Right atrium auricular region (tissue), 2 donors: ENCODE data around the gene RASAL1. TPM values are rescaled to one million over a fixed set of nuclear protein-coding genes. Genes with fewer than 3 reads are reported as not detected.
"Not testable (repeated sequence)": the region's sequence is repeated elsewhere in the genome, so short reads cannot be mapped to it uniquely, and the experiment has no call there.

Source experiments
- DNase-seq: peaks from one replicate; pipeline ENCODE4 v3.0.0-alpha.2; 2019; ENCODE audit warnings: low spot score
- H3K27ac ChIP-seq, 2 donors: fragments of 200-600 bp; sonication (generic); 1 replicate in 1 of 2; 2 replicates in 1 of 2; pipeline ENCODE4 v1.5.1; 2016 to 2019
- H3K27me3 ChIP-seq, 2 donors: fragments of 200-600 bp; sonication (generic); one replicate each; pipeline versions ENCODE4 v1.5.1 to v1.6.0; 2017 to 2019
- H3K36me3 ChIP-seq: fragments of 200-600 bp; sonication (generic); one replicate; pipeline ENCODE4 v1.5.1; 2016
- H3K4me1 ChIP-seq, 2 donors: fragments of 200-600 bp; sonication (generic); one replicate each; pipeline versions ENCODE4 v1.5.1 to v1.6.0; 2017 to 2019
- H3K4me3 ChIP-seq, 2 donors: fragments of 200-600 bp; sonication (generic); 1 replicate in 1 of 2; 2 replicates in 1 of 2; pipeline ENCODE4 v1.5.1; 2017 to 2019; ENCODE audit warnings: mild to moderate bottlenecking in 1 of 2, moderate library complexity in 1 of 2
- H3K9me3 ChIP-seq, 2 donors: fragments of 200-600 bp; sonication (generic); one replicate each; pipeline ENCODE4 v1.5.1; 2019
- total RNA-seq, 2 donors: library from RNA; depleted of rRNA; stranded (reverse); fragments of >200 nt; gene quantifications; one replicate each; pipeline ENCODE4 v1.1.0, GENCODE V29; 2016
- TF ChIP-seq, protein P1 (sequence below), 2 donors: fragments of 200-600 bp; sonication (generic); IDR thresholded peaks; one replicate each; pipeline ENCODE4 v1.5.1; 2019; ENCODE audit warnings: antibody characterized with exemption in 2 of 2

The RASAL1 gene
- total RNA-seq, 2 donors from 2014 or later = not detected

DNA sequence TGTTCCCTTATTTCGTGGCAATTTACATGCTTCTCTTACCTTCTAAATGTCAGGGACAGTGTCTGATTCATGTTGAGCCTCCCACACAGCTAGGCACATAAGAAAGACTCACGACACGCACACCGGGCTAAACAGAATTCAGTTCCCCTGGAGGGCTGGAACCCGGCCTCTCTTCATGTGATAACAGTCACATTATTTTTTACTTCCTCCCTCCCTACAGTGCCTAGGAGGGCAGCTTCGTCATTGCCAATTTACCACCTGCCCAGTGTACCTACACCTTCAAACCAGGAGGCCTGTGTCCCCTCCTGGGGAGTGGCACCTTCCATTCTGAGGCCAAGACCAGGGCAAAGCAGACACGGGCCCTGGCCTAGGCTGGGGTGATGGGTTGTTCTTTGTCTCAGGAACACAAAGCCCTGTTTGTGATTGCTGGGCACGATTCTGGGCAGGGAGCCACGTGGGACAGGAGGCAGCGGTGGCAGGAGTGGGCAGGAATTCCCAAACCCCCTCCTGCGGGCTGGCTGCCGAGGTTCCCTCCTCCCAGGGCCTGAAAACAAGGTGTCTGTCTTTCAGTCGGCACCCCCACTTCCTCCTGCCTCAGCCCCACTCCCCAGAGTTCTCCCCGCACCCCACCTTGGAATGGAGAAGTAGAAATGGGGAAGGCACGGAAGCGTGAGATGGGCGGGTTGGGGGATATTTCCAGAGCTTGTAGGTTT lies 6.8 kb upstream of the RASAL1 start:
- TF ChIP-seq, protein P1, sequence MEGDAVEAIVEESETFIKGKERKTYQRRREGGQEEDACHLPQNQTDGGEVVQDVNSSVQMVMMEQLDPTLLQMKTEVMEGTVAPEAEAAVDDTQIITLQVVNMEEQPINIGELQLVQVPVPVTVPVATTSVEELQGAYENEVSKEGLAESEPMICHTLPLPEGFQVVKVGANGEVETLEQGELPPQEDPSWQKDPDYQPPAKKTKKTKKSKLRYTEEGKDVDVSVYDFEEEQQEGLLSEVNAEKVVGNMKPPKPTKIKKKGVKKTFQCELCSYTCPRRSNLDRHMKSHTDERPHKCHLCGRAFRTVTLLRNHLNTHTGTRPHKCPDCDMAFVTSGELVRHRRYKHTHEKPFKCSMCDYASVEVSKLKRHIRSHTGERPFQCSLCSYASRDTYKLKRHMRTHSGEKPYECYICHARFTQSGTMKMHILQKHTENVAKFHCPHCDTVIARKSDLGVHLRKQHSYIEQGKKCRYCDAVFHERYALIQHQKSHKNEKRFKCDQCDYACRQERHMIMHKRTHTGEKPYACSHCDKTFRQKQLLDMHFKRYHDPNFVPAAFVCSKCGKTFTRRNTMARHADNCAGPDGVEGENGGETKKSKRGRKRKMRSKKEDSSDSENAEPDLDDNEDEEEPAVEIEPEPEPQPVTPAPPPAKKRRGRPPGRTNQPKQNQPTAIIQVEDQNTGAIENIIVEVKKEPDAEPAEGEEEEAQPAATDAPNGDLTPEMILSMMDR (IDR thresholded peaks at IDR 0.05) = no peak
- Histone ChIP-seq H3K27ac (no peak overlapping the region), H3K27me3 (no peaks in the 10 kb centered on the region), H3K4me3 (no peak overlapping the region), H3K9me3 (no peaks in the 10 kb centered on the region), H3K36me3 (no peaks in the 10 kb centered on the region), H3K4me1 (no peaks in the 10 kb centered on the region)
- no peak for DNase-seq

DNA sequence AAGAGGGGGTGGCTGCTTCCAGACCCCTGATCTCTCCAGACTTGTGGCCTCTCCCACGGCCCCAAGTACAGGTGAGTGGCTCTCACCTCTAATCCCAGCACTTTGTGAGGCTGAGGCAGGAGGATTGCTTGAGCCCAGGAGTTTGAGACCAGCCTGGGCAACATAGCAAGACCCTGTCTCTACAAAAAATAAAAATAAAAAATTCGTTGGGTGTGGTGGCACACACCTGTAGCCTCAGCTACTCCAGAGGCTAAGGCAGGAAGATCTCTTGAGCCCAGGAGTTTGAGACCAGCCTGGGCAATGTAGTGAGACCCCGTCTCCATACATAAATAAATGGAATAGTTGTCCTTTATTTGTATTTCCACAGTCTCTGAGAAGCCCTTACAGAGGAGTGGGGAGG lies 6.2 kb upstream of the RASAL1 start:
- not testable (repeated sequence) for H3K4me1 ChIP-seq, H3K27ac ChIP-seq, H3K27me3 ChIP-seq, H3K9me3 ChIP-seq, H3K4me3 ChIP-seq, DNase-seq, H3K36me3 ChIP-seq

DNA sequence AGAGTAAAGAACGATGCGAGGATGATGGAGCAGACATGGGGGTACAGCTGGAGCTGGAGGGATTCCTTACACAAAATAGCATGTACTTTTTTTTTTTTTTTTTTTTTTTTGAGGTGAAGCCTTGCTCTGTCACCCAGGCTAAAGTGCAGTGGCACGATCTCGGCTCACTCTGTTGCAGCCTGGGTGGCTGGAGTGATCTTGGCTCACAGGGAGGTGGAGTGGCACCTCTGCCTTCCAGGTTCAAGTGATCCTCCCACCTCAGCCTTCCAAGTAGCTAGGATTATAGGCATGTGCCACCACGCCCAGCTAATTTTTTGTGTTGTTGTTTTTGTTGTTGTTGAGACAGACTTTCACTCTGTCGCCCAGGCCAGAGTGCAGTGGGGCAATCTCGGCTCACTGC lies 5.1 kb upstream of the RASAL1 start:
- Histone ChIP-seq H3K27me3 (no peaks in the 10 kb centered on the region), H3K36me3 (no peaks in the 10 kb centered on the region), H3K9me3 (no peaks in the 10 kb centered on the region), H3K27ac (no peak overlapping the region), H3K4me1 (peaks cover 0 to 4% of the 10 kb centered on the region in 2 donors), H3K4me3 (no peak overlapping the region)
- DNase-seq = no peak
- TF ChIP-seq, protein P1 (IDR thresholded peaks at IDR 0.05) = no peak

GRCh38 chr12:113138826-113139225 lies 3.3 kb upstream of the RASAL1 start:
- H3K4me3 ChIP-seq = no peak overlapping the region
- no peak overlapping the region for H3K27ac ChIP-seq
- no peaks in the 10 kb centered on the region for H3K9me3 ChIP-seq
- no peak for DNase-seq
- H3K36me3 ChIP-seq = no peaks in the 10 kb centered on the region
- TF ChIP-seq, protein P1 (IDR thresholded peaks at IDR 0.05) = no peak
- H3K27me3 ChIP-seq = no peaks in the 10 kb centered on the region
- peaks cover 0 to 11% of the 10 kb centered on the region in 2 donors for H3K4me1 ChIP-seq

DNA sequence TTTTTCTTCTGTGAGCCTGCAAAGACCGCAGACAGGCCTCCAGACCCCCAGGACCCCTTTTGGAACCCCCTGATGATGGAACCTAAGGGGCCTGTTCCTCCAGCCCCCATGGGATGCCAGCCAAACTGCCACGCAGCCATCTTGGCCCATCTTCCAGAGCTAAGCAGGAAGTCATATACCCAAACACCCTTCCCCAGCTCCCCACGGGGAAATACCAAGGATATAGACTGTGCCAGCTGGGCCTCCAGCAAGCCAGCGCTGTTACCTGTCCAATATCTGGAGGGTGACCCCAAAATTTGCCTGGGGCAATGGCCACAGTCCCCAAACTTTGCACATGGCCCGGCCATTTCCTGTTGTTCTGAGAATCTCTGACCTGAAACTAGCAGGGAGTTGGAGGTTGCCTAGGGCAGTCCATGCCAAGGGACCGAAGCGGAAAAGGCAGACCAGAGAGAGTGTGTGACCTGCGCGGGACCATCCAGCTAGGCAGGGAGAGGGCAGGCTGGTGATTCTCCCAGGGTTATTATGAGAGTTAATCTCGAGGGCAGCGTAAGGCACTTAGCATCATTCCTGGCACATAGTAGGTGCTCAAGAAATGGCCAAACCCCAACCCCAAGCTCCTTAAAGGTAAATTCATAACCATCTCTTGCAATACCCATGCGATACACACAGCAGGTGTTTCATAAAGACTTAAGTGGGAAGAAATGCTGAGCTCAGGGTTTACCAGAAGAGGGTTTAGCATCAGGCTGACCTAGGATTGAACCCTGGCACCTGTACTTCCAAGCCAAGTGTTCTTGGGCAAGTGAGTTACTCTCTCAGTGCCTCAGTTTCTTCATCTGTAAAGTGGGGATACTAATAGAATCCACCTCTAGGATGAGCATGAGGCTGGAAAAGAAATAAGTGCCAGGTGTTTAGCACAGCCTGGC lies 2.6 kb upstream of the RASAL1 start:
- H3K4me1 ChIP-seq = peaks cover 0 to 11% of the 10 kb centered on the region in 2 donors
- no peak overlapping the region for H3K27ac ChIP-seq
- H3K36me3 ChIP-seq = no peaks in the 10 kb centered on the region
- no peaks in the 10 kb centered on the region for H3K27me3 ChIP-seq
- TF ChIP-seq, protein P1 (IDR thresholded peaks at IDR 0.05) = no peak
- DNase-seq = no peak
- no peaks in the 10 kb centered on the region for H3K9me3 ChIP-seq
- no peak overlapping the region for H3K4me3 ChIP-seq

DNA sequence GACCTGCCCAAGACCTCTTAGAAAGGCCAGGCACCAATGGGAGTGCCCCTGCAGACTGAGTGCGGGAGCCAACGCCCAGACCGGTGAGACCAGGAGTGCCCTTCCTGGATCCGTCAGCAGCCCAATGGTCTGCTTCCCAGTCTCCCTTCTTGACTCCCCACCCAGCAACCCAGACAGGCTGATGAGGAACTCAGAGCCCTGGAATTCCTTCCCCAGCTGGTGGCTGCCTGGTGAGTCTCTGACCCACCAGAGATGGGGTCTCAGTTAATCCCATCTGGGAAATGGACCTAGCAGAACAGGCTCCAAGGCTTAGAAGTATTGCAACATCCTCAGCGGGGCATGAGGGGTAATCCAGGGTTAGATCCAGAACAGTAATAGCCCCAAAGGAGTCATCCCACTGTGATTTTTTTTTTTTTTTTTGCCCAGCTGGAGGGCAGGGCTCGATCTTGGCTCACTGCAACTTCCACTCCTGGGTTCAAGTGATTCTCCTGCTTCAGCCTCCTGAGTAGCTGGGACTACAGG lies 1.5 kb upstream of the RASAL1 start:
- no peaks in the 10 kb centered on the region for H3K27me3 ChIP-seq
- no peak for DNase-seq

More for the DNA sequence above, 1.5 kb upstream of the RASAL1 start:
- TF ChIP-seq, protein P1 (IDR thresholded peaks at IDR 0.05) = no peak
- peaks cover 0 to 11% of the 10 kb centered on the region in 2 donors for H3K4me1 ChIP-seq
- no peak overlapping the region for H3K27ac ChIP-seq
- H3K36me3 ChIP-seq = no peaks in the 10 kb centered on the region
- H3K9me3 ChIP-seq = no peaks in the 10 kb centered on the region
- no peak overlapping the region for H3K4me3 ChIP-seq
